ENCODE results near the gene GPC4. TPM values are rescaled to one million over a fixed set of nuclear protein-coding genes. Genes with fewer than 3 reads are reported as not detected.

The GPC4 gene
- total RNA-seq, 1 experiment from 2014 or later: 4.7 TPM

DNA sequence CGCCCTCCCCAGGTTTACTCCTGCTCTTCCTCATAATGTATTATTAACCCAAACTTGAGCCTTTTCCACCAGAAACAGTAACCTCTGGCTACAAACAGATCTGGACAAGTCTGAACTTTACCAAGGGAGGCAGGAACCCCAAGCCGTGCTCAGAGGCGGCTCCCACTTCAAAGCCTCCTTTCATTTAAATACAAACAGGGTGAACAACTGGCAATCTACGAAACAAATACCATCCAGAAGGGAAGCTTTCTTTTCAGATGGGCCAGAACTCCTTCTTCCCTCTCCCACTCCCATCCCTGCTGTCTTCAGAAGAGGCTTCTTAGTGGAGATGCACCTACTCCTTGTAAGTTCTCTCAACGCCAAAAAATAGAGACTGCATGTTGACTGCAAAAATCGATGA, 2.1 kb upstream of the GPC4 start:
- no TSS peak for BruUV-seq (replicated peaks)
- Histone ChIP-seq H3K9me3 (ENCODE audit: insufficient read depth, low read depth) (no peaks in the 10 kb centered on the region), H3K36me3 (ENCODE audit: low read depth) (no peaks in the 10 kb centered on the region), H3K9me2 (ENCODE audit: insufficient read depth) (no peaks in the 10 kb centered on the region), H3K4me1 (replicated peaks; ENCODE audit: insufficient read depth) (peaks cover 5% of the 10 kb centered on the region; the same call in 1 of the 2 replicates), H3K4me3 (no peak overlapping the region), H3K27ac (no peak overlapping the region), H4K20me1 (ENCODE audit: insufficient read depth) (no peaks in the 10 kb centered on the region), H2AFZ (no peak overlapping the region), H3F3A (ENCODE audit: insufficient read depth, low read depth) (no peaks in the 10 kb centered on the region), H3K79me2 (ENCODE audit: low read depth) (no peaks in the 10 kb centered on the region), H3K27me3 (ENCODE audit: insufficient read depth, low read depth) (peaks cover 32% of the 10 kb centered on the region), H3K4me2 (no peak overlapping the region)
- intact Hi-C loops (cut with micrococcal nuclease; ENCODE audit: unreplicated experiment): loop anchor here (10.0 kb wide), 1 partner anchor 247 kb away; no protein-coding TSS in a partner anchor
- TF ChIP-seq, protein P1, sequence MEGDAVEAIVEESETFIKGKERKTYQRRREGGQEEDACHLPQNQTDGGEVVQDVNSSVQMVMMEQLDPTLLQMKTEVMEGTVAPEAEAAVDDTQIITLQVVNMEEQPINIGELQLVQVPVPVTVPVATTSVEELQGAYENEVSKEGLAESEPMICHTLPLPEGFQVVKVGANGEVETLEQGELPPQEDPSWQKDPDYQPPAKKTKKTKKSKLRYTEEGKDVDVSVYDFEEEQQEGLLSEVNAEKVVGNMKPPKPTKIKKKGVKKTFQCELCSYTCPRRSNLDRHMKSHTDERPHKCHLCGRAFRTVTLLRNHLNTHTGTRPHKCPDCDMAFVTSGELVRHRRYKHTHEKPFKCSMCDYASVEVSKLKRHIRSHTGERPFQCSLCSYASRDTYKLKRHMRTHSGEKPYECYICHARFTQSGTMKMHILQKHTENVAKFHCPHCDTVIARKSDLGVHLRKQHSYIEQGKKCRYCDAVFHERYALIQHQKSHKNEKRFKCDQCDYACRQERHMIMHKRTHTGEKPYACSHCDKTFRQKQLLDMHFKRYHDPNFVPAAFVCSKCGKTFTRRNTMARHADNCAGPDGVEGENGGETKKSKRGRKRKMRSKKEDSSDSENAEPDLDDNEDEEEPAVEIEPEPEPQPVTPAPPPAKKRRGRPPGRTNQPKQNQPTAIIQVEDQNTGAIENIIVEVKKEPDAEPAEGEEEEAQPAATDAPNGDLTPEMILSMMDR (conservative IDR thresholded peaks at IDR 0.05): no peak
- TF ChIP-seq EZH2 (IDR thresholded peaks at IDR 0.05; ENCODE audit: low read depth): no peak
- ChIA-PET CTCF (no interaction called here), POLR2A (ENCODE audit: unreplicated experiment) (no interaction called here)
- DNase-seq: no peak

DNA sequence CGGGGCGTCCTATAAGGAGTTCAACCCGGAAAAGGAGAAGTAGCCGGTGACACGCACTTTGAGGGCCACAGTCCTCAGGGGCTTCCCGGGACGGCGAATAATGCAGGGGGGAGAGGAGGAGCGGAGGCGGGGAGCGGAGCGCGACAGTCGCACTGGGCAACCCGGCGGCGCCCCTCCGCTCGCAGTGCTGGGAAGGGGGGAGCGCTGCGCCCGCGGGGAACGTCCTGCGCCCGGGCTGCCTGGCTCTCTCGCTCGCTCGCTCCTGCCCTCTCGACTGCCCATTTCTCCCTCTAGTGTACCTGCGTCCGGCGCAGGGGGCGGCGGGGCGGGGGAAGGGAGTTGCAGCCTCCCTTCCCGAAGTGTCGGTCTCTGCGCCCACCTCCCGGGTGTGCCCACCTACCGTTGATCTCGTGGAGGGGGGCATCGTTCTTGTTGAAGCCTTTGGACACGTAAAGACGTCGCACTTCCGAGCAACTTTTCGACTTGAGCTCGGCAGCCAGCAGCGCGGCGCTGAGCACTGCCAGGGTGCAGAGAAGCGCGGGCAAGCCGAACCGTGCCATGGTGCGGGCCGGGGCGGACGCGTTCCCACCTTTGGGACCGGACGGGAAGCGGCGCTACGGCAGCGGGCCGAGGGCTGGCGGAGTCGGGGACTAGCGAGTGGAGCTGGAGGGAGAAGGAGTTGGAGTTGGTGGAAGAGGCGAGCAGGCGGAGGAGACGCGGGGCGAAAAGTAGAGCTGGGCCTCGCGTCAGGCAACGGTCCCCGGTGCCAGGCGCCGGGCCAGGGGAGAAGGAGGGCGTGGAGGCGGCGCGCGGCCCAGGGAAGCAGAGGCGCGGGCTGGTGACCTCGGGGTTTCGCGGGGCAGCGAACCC, 648 bp downstream of the GPC4 start:
- no peak for DNase-seq
- ChIA-PET CTCF (no interaction called here), POLR2A (ENCODE audit: unreplicated experiment) (no interaction called here)
- H3K9me2 ChIP-seq (ENCODE audit: insufficient read depth): no peaks in the 10 kb centered on the region
- H4K20me1 ChIP-seq (ENCODE audit: insufficient read depth): no peaks in the 10 kb centered on the region
- peaks cover 32% of the 10 kb centered on the region for H3K27me3 ChIP-seq (ENCODE audit: insufficient read depth, low read depth)
- intact Hi-C loops (cut with micrococcal nuclease; ENCODE audit: unreplicated experiment): loop anchor here (1.0 to 10.0 kb wide), 3 partner anchors 31 to 250 kb away; no protein-coding TSS in a partner anchor
- no peaks in the 10 kb centered on the region for H3F3A ChIP-seq (ENCODE audit: insufficient read depth, low read depth)
- H3K4me3 ChIP-seq: peak overlapping the region; percentile 76
- H2AFZ ChIP-seq: peak overlapping the region; percentile 81
- H3K4me2 ChIP-seq: peak overlapping the region; percentile 98
- no peak overlapping the region for H3K27ac ChIP-seq
- 0 out of 2 replicates have a peak, but pooled peaks cover 3% of the 10 kb centered on the region for H3K9me3 ChIP-seq (ENCODE audit: insufficient read depth, low read depth)
- BruUV-seq (replicated peaks): no TSS peak
- TF ChIP-seq, protein P1 (conservative IDR thresholded peaks at IDR 0.05): no peak
- TF ChIP-seq EZH2 (IDR thresholded peaks at IDR 0.05; ENCODE audit: low read depth): no peak
- H3K4me1 ChIP-seq (replicated peaks; ENCODE audit: insufficient read depth): peaks cover 5% of the 10 kb centered on the region; the same call in 1 of the 2 replicates
- H3K79me2 ChIP-seq (ENCODE audit: low read depth): no peaks in the 10 kb centered on the region
- no peaks in the 10 kb centered on the region for H3K36me3 ChIP-seq (ENCODE audit: low read depth)

DNA sequence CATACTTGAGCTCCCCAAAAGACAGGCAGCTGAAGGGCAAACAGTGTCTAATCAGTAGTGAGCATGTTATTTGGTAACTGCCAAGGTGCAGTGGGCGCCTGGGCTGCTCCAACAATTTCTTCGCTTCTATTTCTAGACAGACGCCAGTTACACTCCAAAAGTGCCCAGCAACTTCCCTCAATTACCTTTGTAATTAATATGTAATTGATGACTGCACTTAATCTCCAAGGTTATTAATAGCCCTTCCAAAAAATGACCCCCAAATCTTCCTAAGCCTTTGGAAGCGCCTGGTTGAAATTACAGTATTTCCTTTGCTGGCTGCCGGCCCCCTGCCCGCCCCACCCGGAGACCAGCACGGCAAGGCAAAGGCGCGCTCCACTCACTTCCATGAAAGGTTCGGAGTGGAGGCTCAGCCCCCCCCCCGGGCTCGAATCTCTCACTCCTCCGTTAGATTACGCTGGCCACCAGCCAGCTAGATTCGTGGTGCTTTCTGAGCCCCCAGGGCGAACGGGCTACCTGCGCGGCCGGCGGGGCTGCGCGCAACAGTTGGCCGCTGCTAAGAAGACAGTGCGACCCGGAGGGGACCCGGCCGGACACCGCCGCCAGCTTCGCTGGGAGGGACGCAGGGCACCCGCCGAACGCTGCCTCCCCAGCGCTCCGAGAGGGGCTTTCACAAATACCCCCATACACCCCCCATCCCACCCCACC, 1.9 kb downstream of the GPC4 start:
- ChIA-PET CTCF (no interaction called here), POLR2A (ENCODE audit: unreplicated experiment) (interaction anchor here (0.7 kb wide), 1 partner anchor 131 kb away, joined by 3 read pairs; no protein-coding TSS in a partner anchor)
- H3K36me3 ChIP-seq (ENCODE audit: low read depth): no peaks in the 10 kb centered on the region
- H4K20me1 ChIP-seq (ENCODE audit: insufficient read depth): no peaks in the 10 kb centered on the region
- no peak overlapping the region for H3K4me2 ChIP-seq
- no peaks in the 10 kb centered on the region for H3K79me2 ChIP-seq (ENCODE audit: low read depth)
- peaks cover 5% of the 10 kb centered on the region; the same call in 1 of the 2 replicates for H3K4me1 ChIP-seq (replicated peaks; ENCODE audit: insufficient read depth)
- no peaks in the 10 kb centered on the region for H3F3A ChIP-seq (ENCODE audit: insufficient read depth, low read depth)
- TF ChIP-seq, protein P1 (conservative IDR thresholded peaks at IDR 0.05): no peak
- no peak for TF ChIP-seq EZH2 (IDR thresholded peaks at IDR 0.05; ENCODE audit: low read depth)
- H3K9me3 ChIP-seq (ENCODE audit: insufficient read depth, low read depth): 0 out of 2 replicates have a peak, but pooled peaks cover 3% of the 10 kb centered on the region
- no peak for DNase-seq
- H2AFZ ChIP-seq: no peak overlapping the region
- H3K27me3 ChIP-seq (ENCODE audit: insufficient read depth, low read depth): peaks cover 32% of the 10 kb centered on the region
- H3K4me3 ChIP-seq: no peak overlapping the region
- BruUV-seq (replicated peaks): no TSS peak
- H3K27ac ChIP-seq: no peak overlapping the region
- H3K9me2 ChIP-seq (ENCODE audit: insufficient read depth): no peaks in the 10 kb centered on the region
- intact Hi-C loops (cut with micrococcal nuclease; ENCODE audit: unreplicated experiment): loop anchor here (5.0 to 10.0 kb wide), 2 partner anchors 76 to 251 kb away; no protein-coding TSS in a partner anchor

Measured in PC-9 (cell line).